Uterus (tissue), 2 donors: ENCODE data around the gene TXK.

Experiments used
- POLR2A ChIP-seq, 2 donors: fragments of 450-650 bp; IDR thresholded peaks; one replicate each; pipeline ENCODE4 v1.6.1; 2016; ENCODE audit warnings: antibody characterized with exemption in 2 of 2, mild to moderate bottlenecking in 1 of 2, moderate library complexity in 1 of 2
- TF ChIP-seq, protein P1 (sequence below), 4 experiments: fragments of 200-600 bp in 2 of 4; fragments of 450-650 bp in 2 of 4; sonication (generic) in 2 of 4; IDR thresholded peaks; one replicate each; pipeline ENCODE4 v1.5.1; 2016 to 2019; ENCODE audit warnings: antibody characterized with exemption in 4 of 4, mild to moderate bottlenecking in 2 of 4, moderate library complexity in 1 of 4

GRCh38 chr4:48078425-48078824 lies 55.6 kb downstream of the TXK start:
- TF ChIP-seq, protein P1, sequence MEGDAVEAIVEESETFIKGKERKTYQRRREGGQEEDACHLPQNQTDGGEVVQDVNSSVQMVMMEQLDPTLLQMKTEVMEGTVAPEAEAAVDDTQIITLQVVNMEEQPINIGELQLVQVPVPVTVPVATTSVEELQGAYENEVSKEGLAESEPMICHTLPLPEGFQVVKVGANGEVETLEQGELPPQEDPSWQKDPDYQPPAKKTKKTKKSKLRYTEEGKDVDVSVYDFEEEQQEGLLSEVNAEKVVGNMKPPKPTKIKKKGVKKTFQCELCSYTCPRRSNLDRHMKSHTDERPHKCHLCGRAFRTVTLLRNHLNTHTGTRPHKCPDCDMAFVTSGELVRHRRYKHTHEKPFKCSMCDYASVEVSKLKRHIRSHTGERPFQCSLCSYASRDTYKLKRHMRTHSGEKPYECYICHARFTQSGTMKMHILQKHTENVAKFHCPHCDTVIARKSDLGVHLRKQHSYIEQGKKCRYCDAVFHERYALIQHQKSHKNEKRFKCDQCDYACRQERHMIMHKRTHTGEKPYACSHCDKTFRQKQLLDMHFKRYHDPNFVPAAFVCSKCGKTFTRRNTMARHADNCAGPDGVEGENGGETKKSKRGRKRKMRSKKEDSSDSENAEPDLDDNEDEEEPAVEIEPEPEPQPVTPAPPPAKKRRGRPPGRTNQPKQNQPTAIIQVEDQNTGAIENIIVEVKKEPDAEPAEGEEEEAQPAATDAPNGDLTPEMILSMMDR (IDR thresholded peaks at IDR 0.05), result no peak
- no peak for TF ChIP-seq POLR2A (IDR thresholded peaks at IDR 0.05)
